GM12875 (cell line): Measurements from ENCODE around the gene ANTKMT.

Source experiments
- H3K4me3 ChIP-seq: one replicate; pipeline ENCODE4 v1.5.1; 2011; ENCODE audit warnings: low read depth, low read length, control low read depth
- CTCF ChIP-seq: IDR thresholded peaks from 2 replicates; pipeline ENCODE4 v1.5.1; 2011; ENCODE audit warnings: low read depth, mild to moderate bottlenecking, control low read depth, inconsistent platforms, low read length, moderate library complexity, borderline replicate concordance; ENCODE audit not compliant: insufficient read depth

The ANTKMT gene

GRCh38 chr16:714079-714478 lies 6.9 kb upstream of the ANTKMT start:
- TF ChIP-seq CTCF = no peak

GRCh38 chr16:714558-715476 lies 6.1 kb upstream of the ANTKMT start, which contains the start of gene METRN:
METRN (plus strand) TSS chr16:715118; CDS start chr16:715290, 172 bp downstream.
- no peak for TF ChIP-seq CTCF
- peak within 1 kb of the TSS; percentile 45 for H3K4me3 ChIP-seq

More at GRCh38 chr16:714079-714478, 6.9 kb upstream of the ANTKMT start:
- no peak overlapping the region for H3K4me3 ChIP-seq

- peak overlapping the region; percentile 45 for H3K4me3 ChIP-seq
- peak; percentile 7; the same call in 1 of the 2 replicates for TF ChIP-seq CTCF
These were observed 5.3 kb upstream of the ANTKMT start for GRCh38 chr16:715477-716199.

- TF ChIP-seq CTCF = no peak
- H3K4me3 ChIP-seq = no peak overlapping the region
These were observed 4.8 kb upstream of the ANTKMT start for GRCh38 chr16:716200-716568.

GRCh38 chr16:716768-717325 lies 4.1 kb upstream of the ANTKMT start:
- TF ChIP-seq CTCF = no peak
- no peak overlapping the region for H3K4me3 ChIP-seq

- no peak overlapping the region for H3K4me3 ChIP-seq
- no peak for TF ChIP-seq CTCF
These were observed 3.3 kb upstream of the ANTKMT start for GRCh38 chr16:717450-718245.
